ENCODE measurements around the gene PRICKLE4. TPM values are rescaled to one million over a fixed set of nuclear protein-coding genes. Genes with fewer than 3 reads are reported as not detected.
A peak's percentile ranks its signal among the peaks of the same experiment; 100 is the strongest.

PRICKLE4 gene
- total and polyA plus RNA-seq, 2 of the 13 experiments (the other 11 are each of a cell fraction or from before 2014, with no cell fraction given), result 0.92 to 1.2 TPM

GRCh38 chr6:41747256-41748101 is 33.1 kb upstream of the PRICKLE4 start, which contains the start of gene PGC (continued):
- 0 out of 2 replicates have a peak, but pooled peaks have one; percentile 23 for TF ChIP-seq FUBP1 (CRISPR knock-in tag; IDR thresholded peaks at IDR 0.05; ENCODE audit: borderline replicate concordance)
- 0 out of 2 replicates have a peak, but pooled peaks have one; percentile 24 for TF ChIP-seq ETV6 (CRISPR knock-in tag; conservative IDR thresholded peaks at IDR 0.05)
- TF ChIP-seq, protein P1, sequence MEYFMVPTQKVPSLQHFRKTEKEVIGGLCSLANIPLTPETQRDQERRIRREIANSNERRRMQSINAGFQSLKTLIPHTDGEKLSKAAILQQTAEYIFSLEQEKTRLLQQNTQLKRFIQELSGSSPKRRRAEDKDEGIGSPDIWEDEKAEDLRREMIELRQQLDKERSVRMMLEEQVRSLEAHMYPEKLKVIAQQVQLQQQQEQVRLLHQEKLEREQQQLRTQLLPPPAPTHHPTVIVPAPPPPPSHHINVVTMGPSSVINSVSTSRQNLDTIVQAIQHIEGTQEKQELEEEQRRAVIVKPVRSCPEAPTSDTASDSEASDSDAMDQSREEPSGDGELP (IDR thresholded peaks at IDR 0.05; ENCODE audit: borderline replicate concordance, low read depth), result no peak; the same call in 1 of the 2 replicates
- TF ChIP-seq ZNF597 (CRISPR knock-in tag; IDR thresholded peaks at IDR 0.05), result no peak
- TF ChIP-seq, protein P2, sequence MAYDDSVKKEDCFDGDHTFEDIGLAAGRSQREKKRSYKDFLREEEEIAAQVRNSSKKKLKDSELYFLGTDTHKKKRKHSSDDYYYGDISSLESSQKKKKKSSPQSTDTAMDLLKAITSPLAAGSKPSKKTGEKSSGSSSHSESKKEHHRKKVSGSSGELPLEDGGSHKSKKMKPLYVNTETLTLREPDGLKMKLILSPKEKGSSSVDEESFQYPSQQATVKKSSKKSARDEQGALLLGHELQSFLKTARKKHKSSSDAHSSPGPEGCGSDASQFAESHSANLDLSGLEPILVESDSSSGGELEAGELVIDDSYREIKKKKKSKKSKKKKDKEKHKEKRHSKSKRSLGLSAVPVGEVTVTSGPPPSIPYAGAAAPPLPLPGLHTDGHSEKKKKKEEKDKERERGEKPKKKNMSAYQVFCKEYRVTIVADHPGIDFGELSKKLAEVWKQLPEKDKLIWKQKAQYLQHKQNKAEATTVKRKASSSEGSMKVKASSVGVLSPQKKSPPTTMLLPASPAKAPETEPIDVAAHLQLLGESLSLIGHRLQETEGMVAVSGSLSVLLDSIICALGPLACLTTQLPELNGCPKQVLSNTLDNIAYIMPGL (CRISPR knock-in tag; IDR thresholded peaks at IDR 0.05; ENCODE audit: borderline replicate concordance in 1 of 2, low read depth in 1 of 2), result peak; percentile 30 to 63; a peak in 1 of 4 replicates
- 0 out of 2 replicates have a peak, but pooled peaks have one; percentile 72 for TF ChIP-seq ZSCAN30 (CRISPR knock-in tag; IDR thresholded peaks at IDR 0.05)
- TF ChIP-seq, protein P3, sequence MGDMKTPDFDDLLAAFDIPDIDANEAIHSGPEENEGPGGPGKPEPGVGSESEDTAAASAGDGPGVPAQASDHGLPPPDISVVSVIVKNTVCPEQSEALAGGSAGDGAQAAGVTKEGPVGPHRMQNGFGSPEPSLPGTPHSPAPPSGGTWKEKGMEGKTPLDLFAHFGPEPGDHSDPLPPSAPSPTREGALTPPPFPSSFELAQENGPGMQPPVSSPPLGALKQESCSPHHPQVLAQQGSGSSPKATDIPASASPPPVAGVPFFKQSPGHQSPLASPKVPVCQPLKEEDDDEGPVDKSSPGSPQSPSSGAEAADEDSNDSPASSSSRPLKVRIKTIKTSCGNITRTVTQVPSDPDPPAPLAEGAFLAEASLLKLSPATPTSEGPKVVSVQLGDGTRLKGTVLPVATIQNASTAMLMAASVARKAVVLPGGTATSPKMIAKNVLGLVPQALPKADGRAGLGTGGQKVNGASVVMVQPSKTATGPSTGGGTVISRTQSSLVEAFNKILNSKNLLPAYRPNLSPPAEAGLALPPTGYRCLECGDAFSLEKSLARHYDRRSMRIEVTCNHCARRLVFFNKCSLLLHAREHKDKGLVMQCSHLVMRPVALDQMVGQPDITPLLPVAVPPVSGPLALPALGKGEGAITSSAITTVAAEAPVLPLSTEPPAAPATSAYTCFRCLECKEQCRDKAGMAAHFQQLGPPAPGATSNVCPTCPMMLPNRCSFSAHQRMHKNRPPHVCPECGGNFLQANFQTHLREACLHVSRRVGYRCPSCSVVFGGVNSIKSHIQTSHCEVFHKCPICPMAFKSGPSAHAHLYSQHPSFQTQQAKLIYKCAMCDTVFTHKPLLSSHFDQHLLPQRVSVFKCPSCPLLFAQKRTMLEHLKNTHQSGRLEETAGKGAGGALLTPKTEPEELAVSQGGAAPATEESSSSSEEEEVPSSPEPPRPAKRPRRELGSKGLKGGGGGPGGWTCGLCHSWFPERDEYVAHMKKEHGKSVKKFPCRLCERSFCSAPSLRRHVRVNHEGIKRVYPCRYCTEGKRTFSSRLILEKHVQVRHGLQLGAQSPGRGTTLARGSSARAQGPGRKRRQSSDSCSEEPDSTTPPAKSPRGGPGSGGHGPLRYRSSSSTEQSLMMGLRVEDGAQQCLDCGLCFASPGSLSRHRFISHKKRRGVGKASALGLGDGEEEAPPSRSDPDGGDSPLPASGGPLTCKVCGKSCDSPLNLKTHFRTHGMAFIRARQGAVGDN (CRISPR knock-in tag; IDR thresholded peaks at IDR 0.05), result peak; percentile 72
- peak; percentile 99 for TF ChIP-seq ZBTB20 (CRISPR knock-in tag; IDR thresholded peaks at IDR 0.05; ENCODE audit: borderline replicate concordance, low read depth)
- 0 out of 2 replicates have a peak, but pooled peaks have one; percentile 59 for TF ChIP-seq ZNF276 (CRISPR knock-in tag; IDR thresholded peaks at IDR 0.05; ENCODE audit: low read depth)
- TF ChIP-seq NONO (IDR thresholded peaks at IDR 0.05), result no peak
- TF ChIP-seq NONO (CRISPR knock-in tag; conservative IDR thresholded peaks at IDR 0.05), result peak; percentile 97
- peak; percentile 74; the same call in 1 of the 2 replicates for TF ChIP-seq KAT8 (CRISPR knock-in tag; IDR thresholded peaks at IDR 0.05)

Data from HepG2 (cell line).